Body of pancreas (tissue), 4 donors: ENCODE results near the gene TTLL9.

Experiments used
- CTCF ChIP-seq, 7 experiments: fragments of 450-650 bp in 4 of 7; fragments of 200-600 bp in 3 of 7; sonication (generic) in 3 of 7; IDR thresholded peaks; one replicate each; pipeline ENCODE4 v1.5.1; 2016 to 2019; ENCODE audit warnings: antibody characterized with exemption in 7 of 7
- POLR2A ChIP-seq, 3 donors: fragments of 450-650 bp; IDR thresholded peaks; one replicate each; pipeline ENCODE4 v1.6.1; 2016; ENCODE audit warnings: antibody characterized with exemption in 3 of 3, mild to moderate bottlenecking in 2 of 3

GRCh38 chr20:31949877-31950646, 79.6 kb downstream of the TTLL9 start:
- no peak for TF ChIP-seq CTCF (IDR thresholded peaks at IDR 0.05)
- no peak for TF ChIP-seq POLR2A (IDR thresholded peaks at IDR 0.05)
